HUDEP-2 (cell line): ENCODE results near the gene GABARAPL2.
A peak's percentile ranks its signal among the peaks of the same experiment; 100 is the strongest.

Experiments used
- DNase-seq, 76 experiments: peaks; one replicate each; lab custom pipeline; 2025; ENCODE audit not compliant: unreplicated experiment in 76 of 76; lab: John Stamatoyannopoulos, UW

Gene GABARAPL2

DNA sequence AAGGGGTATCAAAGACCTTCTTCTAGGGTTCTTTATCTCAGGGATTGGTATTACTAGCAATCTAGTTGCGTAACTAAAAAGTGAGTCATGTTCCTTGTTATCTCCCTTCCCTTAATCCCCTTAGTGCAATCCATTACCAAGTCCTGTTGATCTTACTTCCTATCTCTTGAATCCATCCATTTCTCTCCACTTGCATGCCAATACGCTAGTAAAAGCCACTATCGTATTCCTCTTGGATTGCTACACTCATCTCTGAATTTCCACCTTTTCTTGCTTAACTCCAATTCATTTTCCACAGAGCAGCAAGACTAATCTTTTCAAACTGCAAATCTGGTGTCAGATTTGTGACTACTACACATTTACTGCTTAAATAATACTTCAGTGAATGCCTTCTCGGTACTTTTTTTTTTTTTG, 58.7 kb downstream of the GABARAPL2 start:
- peak in 2 of 76 experiments; percentile 5 to 6 for DNase-seq

DNA sequence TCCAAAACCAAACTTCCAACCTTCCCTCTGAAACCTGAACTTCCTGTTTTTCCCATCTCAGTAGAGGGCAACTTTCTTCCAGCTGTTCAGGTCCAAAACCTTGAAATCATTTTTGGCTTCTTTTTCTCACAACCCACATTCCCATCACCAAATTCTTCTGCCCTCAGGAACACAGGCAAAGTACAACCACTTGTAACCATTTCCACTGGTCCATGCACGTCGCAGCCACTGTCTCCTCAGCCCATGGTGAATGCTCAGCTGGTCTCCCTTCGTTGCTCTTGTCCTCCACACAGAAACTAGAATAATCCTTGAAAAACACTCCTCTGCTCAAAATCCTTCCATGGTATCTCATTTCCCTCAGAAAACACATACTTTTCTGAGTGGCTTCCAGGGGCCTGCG, 60.6 kb downstream of the GABARAPL2 start:
- DNase-seq = no peak
